ENCODE data around the gene LCE1E. TPM values are rescaled to one million over a fixed set of nuclear protein-coding genes. Genes with fewer than 3 reads are reported as not detected.

The LCE1E gene
- not detected for total RNA-seq
- not detected for polyA plus RNA-seq

- H3K36me3 ChIP-seq: no peaks in the 10 kb centered on the region
- 36 to 40% methylated on average over 2 of the region's 2 CpGs for WGBS, 2 donors
- intact Hi-C loops (cut with DNase I): no loop called here
- H3K27me3 ChIP-seq: no peaks in the 10 kb centered on the region
- H3K9me3 ChIP-seq: no peaks in the 10 kb centered on the region
- TF ChIP-seq POLR2AphosphoS5 (IDR thresholded peaks at IDR 0.05): no peak
- TF ChIP-seq, protein P1, sequence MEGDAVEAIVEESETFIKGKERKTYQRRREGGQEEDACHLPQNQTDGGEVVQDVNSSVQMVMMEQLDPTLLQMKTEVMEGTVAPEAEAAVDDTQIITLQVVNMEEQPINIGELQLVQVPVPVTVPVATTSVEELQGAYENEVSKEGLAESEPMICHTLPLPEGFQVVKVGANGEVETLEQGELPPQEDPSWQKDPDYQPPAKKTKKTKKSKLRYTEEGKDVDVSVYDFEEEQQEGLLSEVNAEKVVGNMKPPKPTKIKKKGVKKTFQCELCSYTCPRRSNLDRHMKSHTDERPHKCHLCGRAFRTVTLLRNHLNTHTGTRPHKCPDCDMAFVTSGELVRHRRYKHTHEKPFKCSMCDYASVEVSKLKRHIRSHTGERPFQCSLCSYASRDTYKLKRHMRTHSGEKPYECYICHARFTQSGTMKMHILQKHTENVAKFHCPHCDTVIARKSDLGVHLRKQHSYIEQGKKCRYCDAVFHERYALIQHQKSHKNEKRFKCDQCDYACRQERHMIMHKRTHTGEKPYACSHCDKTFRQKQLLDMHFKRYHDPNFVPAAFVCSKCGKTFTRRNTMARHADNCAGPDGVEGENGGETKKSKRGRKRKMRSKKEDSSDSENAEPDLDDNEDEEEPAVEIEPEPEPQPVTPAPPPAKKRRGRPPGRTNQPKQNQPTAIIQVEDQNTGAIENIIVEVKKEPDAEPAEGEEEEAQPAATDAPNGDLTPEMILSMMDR (IDR thresholded peaks at IDR 0.05): no peak
- no peak for TF ChIP-seq POLR2A (IDR thresholded peaks at IDR 0.05)
- TF ChIP-seq EP300 (IDR thresholded peaks at IDR 0.05): no peak
- no peak within 1 kb of the TSS for H3K27ac ChIP-seq
- no peak within 1 kb of the TSS for H3K4me3 ChIP-seq
- no peak for DNase-seq
- no peaks in the 10 kb centered on the region for H3K4me1 ChIP-seq
These were observed at the start of gene LCE1E for GRCh38 chr1:152786077-152786476. Gene LCE1E (plus strand): TSS chr1:152786257. CDS start chr1:152787300, 1,043 bp downstream.

DNA sequence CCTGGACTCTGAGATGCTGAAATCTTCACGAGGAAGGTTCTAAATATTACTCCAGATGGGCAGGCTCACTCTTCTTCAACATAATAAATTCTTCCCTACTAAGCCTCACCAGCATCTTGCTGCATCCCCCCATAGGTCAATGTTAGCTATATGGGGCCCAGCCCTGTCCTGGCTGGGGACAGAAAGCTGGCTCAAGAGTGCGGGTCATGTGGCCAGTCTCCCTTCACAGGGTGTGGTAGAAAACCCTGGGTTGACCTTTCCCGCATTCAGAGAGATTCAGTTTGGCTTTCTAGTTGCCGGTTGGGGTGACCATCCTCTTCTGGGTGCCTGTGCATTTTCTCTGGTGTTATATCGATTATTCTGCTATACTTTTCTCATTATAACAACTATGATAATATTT is 48.1 kb upstream of the LCE1E start:
- Histone ChIP-seq H3K4me1 (no peaks in the 10 kb centered on the region), H3K36me3 (no peaks in the 10 kb centered on the region), H3K9me3 (no peaks in the 10 kb centered on the region), H3K27me3 (no peaks in the 10 kb centered on the region), H3K27ac (no peak overlapping the region), H3K4me3 (no peak overlapping the region)
- no peak for DNase-seq
- intact Hi-C loops (cut with DNase I): no loop called here
- no peak for TF ChIP-seq POLR2A (IDR thresholded peaks at IDR 0.05)
- TF ChIP-seq POLR2AphosphoS5 (IDR thresholded peaks at IDR 0.05): no peak
- TF ChIP-seq EP300 (IDR thresholded peaks at IDR 0.05): no peak
- TF ChIP-seq, protein P1 (IDR thresholded peaks at IDR 0.05): no peak
- WGBS, 2 donors: 72 to 81% methylated on average over 5 of the region's 5 CpGs

- Histone ChIP-seq H3K27me3 (no peaks in the 10 kb centered on the region), H3K27ac (no peak overlapping the region), H3K9me3 (no peaks in the 10 kb centered on the region), H3K4me3 (no peak overlapping the region), H3K36me3 (no peaks in the 10 kb centered on the region), H3K4me1 (no peaks in the 10 kb centered on the region)
- DNase-seq: no peak
- 80 to 86% methylated on average over 3 of the region's 3 CpGs for WGBS, 2 donors
- TF ChIP-seq, protein P1 (IDR thresholded peaks at IDR 0.05): no peak
- no peak for TF ChIP-seq POLR2A (IDR thresholded peaks at IDR 0.05)
- no peak for TF ChIP-seq POLR2AphosphoS5 (IDR thresholded peaks at IDR 0.05)
- TF ChIP-seq EP300 (IDR thresholded peaks at IDR 0.05): no peak
- intact Hi-C loops (cut with DNase I): no loop called here
These were observed 46.2 kb upstream of the LCE1E start for GRCh38 chr1:152739841-152740240.

- Histone ChIP-seq H3K27ac (no peak overlapping the region), H3K27me3 (no peaks in the 10 kb centered on the region), H3K36me3 (no peaks in the 10 kb centered on the region), H3K9me3 (no peaks in the 10 kb centered on the region), H3K4me1 (no peaks in the 10 kb centered on the region), H3K4me3 (no peak overlapping the region)
- intact Hi-C loops (cut with DNase I): no loop called here
- DNase-seq: no peak
- TF ChIP-seq POLR2AphosphoS5 (IDR thresholded peaks at IDR 0.05) (no peak), EP300 (IDR thresholded peaks at IDR 0.05) (no peak)
These were observed 44.4 kb upstream of the LCE1E start for GRCh38 chr1:152741656-152742055.

DNA sequence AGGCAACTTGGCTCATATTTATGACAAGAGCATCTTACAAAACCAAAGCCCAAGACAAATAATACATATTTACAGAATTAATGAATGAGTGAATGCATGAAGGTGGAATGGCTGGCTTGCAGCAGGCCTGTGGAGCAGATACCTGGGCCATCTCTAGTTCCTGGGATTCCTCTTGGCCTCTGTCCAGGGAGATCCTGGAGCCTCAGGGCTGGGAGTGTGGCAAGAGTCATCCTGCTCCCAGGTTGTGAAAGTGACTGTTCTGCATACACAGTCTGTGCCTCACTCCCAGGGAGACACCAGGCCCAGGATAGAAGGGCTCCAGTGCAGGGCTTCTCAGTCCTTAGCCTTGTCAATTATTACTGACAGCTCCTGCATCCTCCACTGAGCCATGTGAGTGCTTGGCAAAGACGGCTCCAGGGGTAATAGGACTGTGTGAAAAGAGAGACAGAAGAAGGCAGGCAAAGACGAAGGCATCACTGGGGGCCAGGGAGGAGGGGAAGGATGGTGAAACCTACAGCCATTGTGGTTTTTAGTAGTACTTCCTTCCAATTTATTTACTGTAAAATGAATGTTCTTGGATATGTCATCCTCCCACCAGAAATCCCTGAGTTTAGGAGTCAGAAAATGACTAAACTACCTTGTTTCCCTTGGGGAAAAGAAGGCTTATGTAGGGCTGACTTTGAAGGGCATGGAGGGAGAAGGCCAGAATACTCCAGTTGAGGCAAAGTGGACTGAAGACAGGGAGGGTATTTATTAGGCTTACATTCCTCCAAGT is 42.5 kb upstream of the LCE1E start:
- no peak overlapping the region for H3K27ac ChIP-seq
- TF ChIP-seq POLR2A (IDR thresholded peaks at IDR 0.05): no peak
- TF ChIP-seq, protein P1 (IDR thresholded peaks at IDR 0.05): no peak
- TF ChIP-seq EP300 (IDR thresholded peaks at IDR 0.05): no peak
- no peak for TF ChIP-seq POLR2AphosphoS5 (IDR thresholded peaks at IDR 0.05)
- H3K27me3 ChIP-seq: no peaks in the 10 kb centered on the region
- no peaks in the 10 kb centered on the region for H3K36me3 ChIP-seq
- intact Hi-C loops (cut with DNase I): no loop called here
- H3K4me1 ChIP-seq: no peaks in the 10 kb centered on the region
- no peak for DNase-seq
- 65 to 70% methylated on average over 2 of the region's 2 CpGs for WGBS, 2 donors
- H3K4me3 ChIP-seq: no peak overlapping the region
- H3K9me3 ChIP-seq: no peaks in the 10 kb centered on the region
